Activated naive CD8-positive, alpha-beta T cell treated with anti-CD3 and anti-CD28 coated beads, Interleukin-2, amount 50 U/mL, for 24 hours (primary cell): ENCODE measurements around the gene ANKFY1.
"Not testable (repeated sequence)": the region's sequence is repeated elsewhere in the genome, so short reads cannot be mapped to it uniquely, and the experiment has no call there.

Experiments used
- ATAC-seq: fragments of 150-1000 bp; cut with Tn5 transposase; one replicate; pipeline ENCODE4 v1.10.0; 2021
- DNase-seq: peaks from one replicate; pipeline ENCODE4 v3.0.0; 2021
- H3K27ac Mint-ChIP-seq: one replicate; pipeline ENCODE4 v1.8.0; 2021; ENCODE audit warnings: mild to moderate bottlenecking, mixed read lengths
- H3K27me3 Mint-ChIP-seq: one replicate; pipeline ENCODE4 v1.8.0; 2021; ENCODE audit warnings: mixed read lengths
- H3K36me3 Mint-ChIP-seq: one replicate; pipeline ENCODE4 v1.8.0; 2021; ENCODE audit warnings: low read depth, mixed read lengths
- H3K4me1 Mint-ChIP-seq: one replicate; pipeline ENCODE4 v1.8.0; 2021; ENCODE audit warnings: mixed read lengths
- H3K4me3 Mint-ChIP-seq: one replicate; pipeline ENCODE4 v1.8.0; 2021; ENCODE audit warnings: mild to moderate bottlenecking, moderate library complexity, mixed read lengths
- H3K9me3 Mint-ChIP-seq: one replicate; pipeline ENCODE4 v1.8.0; 2021; ENCODE audit warnings: mixed read lengths

ANKFY1 gene

GRCh38 chr17:4155980-4156620 is 107.7 kb downstream of the ANKFY1 start:
- Mint-ChIP-seq H3K27me3 (no peaks in the 10 kb centered on the region), H3K36me3 (no peaks in the 10 kb centered on the region), H3K27ac (no peak overlapping the region), H3K4me3 (no peak overlapping the region), H3K4me1 (no peaks in the 10 kb centered on the region), H3K9me3 (no peaks in the 10 kb centered on the region)
- DNase-seq (no peak), ATAC-seq (no peak)

- Mint-ChIP-seq H3K4me3 (no peak overlapping the region), H3K4me1 (no peaks in the 10 kb centered on the region), H3K27ac (no peak overlapping the region), H3K9me3 (no peaks in the 10 kb centered on the region), H3K27me3 (no peaks in the 10 kb centered on the region), H3K36me3 (no peaks in the 10 kb centered on the region)
- DNase-seq (no peak), ATAC-seq (no peak)
Observed at GRCh38 chr17:4154201-4154600, 109.6 kb downstream of the ANKFY1 start.

GRCh38 chr17:4152471-4152870 is 111.3 kb downstream of the ANKFY1 start:
- no peak overlapping the region for H3K4me3 Mint-ChIP-seq
- no peaks in the 10 kb centered on the region for H3K36me3 Mint-ChIP-seq
- no peaks in the 10 kb centered on the region for H3K9me3 Mint-ChIP-seq
- no peaks in the 10 kb centered on the region for H3K4me1 Mint-ChIP-seq
- no peaks in the 10 kb centered on the region for H3K27me3 Mint-ChIP-seq
- no peak for ATAC-seq
- H3K27ac Mint-ChIP-seq, result no peak overlapping the region
- no peak for DNase-seq

GRCh38 chr17:4150096-4150495 is 113.7 kb downstream of the ANKFY1 start:
- ATAC-seq, result no peak
- Mint-ChIP-seq H3K9me3 (no peaks in the 10 kb centered on the region), H3K4me3 (no peak overlapping the region), H3K36me3 (no peaks in the 10 kb centered on the region), H3K27ac (no peak overlapping the region), H3K27me3 (no peaks in the 10 kb centered on the region), H3K4me1 (peaks cover under 1% of the 10 kb centered on the region)
- no peak for DNase-seq

GRCh38 chr17:4148611-4149308 is 115.0 kb downstream of the ANKFY1 start:
- DNase-seq (no peak), ATAC-seq (no peak)
- H3K27ac Mint-ChIP-seq, result no peak overlapping the region
- H3K27me3 Mint-ChIP-seq, result no peaks in the 10 kb centered on the region
- no peak overlapping the region for H3K4me3 Mint-ChIP-seq
- H3K9me3 Mint-ChIP-seq, result no peaks in the 10 kb centered on the region
- peaks cover 10% of the 10 kb centered on the region for H3K4me1 Mint-ChIP-seq
- H3K36me3 Mint-ChIP-seq, result no peaks in the 10 kb centered on the region

- Mint-ChIP-seq H3K4me1 (peaks cover 15% of the 10 kb centered on the region), H3K27me3 (no peaks in the 10 kb centered on the region), H3K4me3 (no peak overlapping the region), H3K36me3 (no peaks in the 10 kb centered on the region), H3K9me3 (no peaks in the 10 kb centered on the region), H3K27ac (no peak overlapping the region)
- ATAC-seq (no peak), DNase-seq (no peak)
Observed at GRCh38 chr17:4147751-4148310, 115.9 kb downstream of the ANKFY1 start.

GRCh38 chr17:4146641-4147040 is 117.1 kb downstream of the ANKFY1 start:
- Mint-ChIP-seq H3K27ac (no peak overlapping the region), H3K4me1 (peaks cover 21% of the 10 kb centered on the region), H3K4me3 (no peak overlapping the region), H3K27me3 (no peaks in the 10 kb centered on the region), H3K9me3 (no peaks in the 10 kb centered on the region), H3K36me3 (no peaks in the 10 kb centered on the region)
- DNase-seq (no peak), ATAC-seq (no peak)

- H3K27ac Mint-ChIP-seq, result peak overlapping the region; percentile 97
- no peaks in the 10 kb centered on the region for H3K9me3 Mint-ChIP-seq
- H3K4me1 Mint-ChIP-seq, result peaks cover 44% of the 10 kb centered on the region
- no peaks in the 10 kb centered on the region for H3K36me3 Mint-ChIP-seq
- DNase-seq (no peak), ATAC-seq (no peak)
- peak overlapping the region; percentile 94 for H3K4me3 Mint-ChIP-seq
- no peaks in the 10 kb centered on the region for H3K27me3 Mint-ChIP-seq
Observed at GRCh38 chr17:4144422-4144747, 119.4 kb downstream of the ANKFY1 start.

GRCh38 chr17:4143563-4144421 is 120.0 kb downstream of the ANKFY1 start:
- peaks cover 50% of the 10 kb centered on the region for H3K4me1 Mint-ChIP-seq

GRCh38 chr17:4142107-4142900 is 121.5 kb downstream of the ANKFY1 start:
- peak; percentile 40 for DNase-seq
- no peak for ATAC-seq
- H3K27ac Mint-ChIP-seq, result peak overlapping the region; percentile 55
- H3K4me1 Mint-ChIP-seq, result peaks cover 63% of the 10 kb centered on the region
- peak overlapping the region; percentile 94 for H3K4me3 Mint-ChIP-seq
- H3K9me3 Mint-ChIP-seq, result no peaks in the 10 kb centered on the region
- H3K27me3 Mint-ChIP-seq, result no peaks in the 10 kb centered on the region
- no peaks in the 10 kb centered on the region for H3K36me3 Mint-ChIP-seq

More at GRCh38 chr17:4143563-4144421, 120.0 kb downstream of the ANKFY1 start:
- Mint-ChIP-seq H3K27me3 (no peaks in the 10 kb centered on the region), H3K4me3 (peak overlapping the region; percentile 94), H3K36me3 (no peaks in the 10 kb centered on the region), H3K9me3 (no peaks in the 10 kb centered on the region), H3K27ac (peak overlapping the region; percentile 97)
- DNase-seq (peak; percentile 88), ATAC-seq (peak; percentile 83)

- H3K36me3 Mint-ChIP-seq, result peaks cover 3% of the 10 kb centered on the region
- no peak overlapping the region for H3K4me3 Mint-ChIP-seq
- H3K27me3 Mint-ChIP-seq, result no peaks in the 10 kb centered on the region
- peak overlapping the region; percentile 7 for H3K27ac Mint-ChIP-seq
- H3K9me3 Mint-ChIP-seq, result no peaks in the 10 kb centered on the region
- H3K4me1 Mint-ChIP-seq, result peaks cover 72% of the 10 kb centered on the region
- ATAC-seq (no peak), DNase-seq (no peak)
Observed at GRCh38 chr17:4140125-4140524, 123.7 kb downstream of the ANKFY1 start.

GRCh38 chr17:4138906-4139526 is 124.8 kb downstream of the ANKFY1 start:
- not testable (repeated sequence) for H3K27ac Mint-ChIP-seq, H3K9me3 Mint-ChIP-seq, H3K36me3 Mint-ChIP-seq, H3K27me3 Mint-ChIP-seq, H3K4me3 Mint-ChIP-seq, ATAC-seq, DNase-seq
- peaks cover 70% of the 10 kb centered on the region for H3K4me1 Mint-ChIP-seq

- no peaks in the 10 kb centered on the region for H3K9me3 Mint-ChIP-seq
- no peaks in the 10 kb centered on the region for H3K27me3 Mint-ChIP-seq
- no peak overlapping the region for H3K4me3 Mint-ChIP-seq
- no peak for ATAC-seq
- no peak overlapping the region for H3K27ac Mint-ChIP-seq
- H3K4me1 Mint-ChIP-seq, result peaks cover 59% of the 10 kb centered on the region
- peaks cover 3% of the 10 kb centered on the region for H3K36me3 Mint-ChIP-seq
- DNase-seq, result no peak
Observed at GRCh38 chr17:4136373-4136772, 127.4 kb downstream of the ANKFY1 start.

- peaks cover 5% of the 10 kb centered on the region for H3K36me3 Mint-ChIP-seq
Observed at GRCh38 chr17:4135489-4135888, 128.3 kb downstream of the ANKFY1 start.

More at GRCh38 chr17:4135489-4135888, 128.3 kb downstream of the ANKFY1 start:
- no peaks in the 10 kb centered on the region for H3K27me3 Mint-ChIP-seq
- peaks cover 55% of the 10 kb centered on the region for H3K4me1 Mint-ChIP-seq
- no peak overlapping the region for H3K4me3 Mint-ChIP-seq
- H3K27ac Mint-ChIP-seq, result peak overlapping the region; percentile 58
- no peak for DNase-seq
- ATAC-seq, result no peak
- H3K9me3 Mint-ChIP-seq, result no peaks in the 10 kb centered on the region
